HepG2 (cell line): ENCODE results near the gene MIB1. TPM values are rescaled to one million over a fixed set of nuclear protein-coding genes. Genes with fewer than 3 reads are reported as not detected.

Experiments
- ATAC-seq: fragments of 200-7000 bp; cut with Tn5 transposase; 3 replicates; pipeline ENCODE4 v1.9.1; 2020; ENCODE audit warnings: mild to moderate bottlenecking, moderate library complexity
- BruUV-seq: library from RNA; stranded (reverse); fragments of 400-500 nt; replicated peaks from 2 replicates; lab custom pipeline; 2021; lab: Mats Ljungman, UMichigan
- CTCF ChIA-PET: fragments of 300-600 bp; formaldehyde crosslinking; extraction: SDS; loops from one replicate; lab custom pipeline; 2021; ENCODE audit warnings: low total read pairs, inconsistent platforms, low intra/inter-chr PET ratio; lab: Yijun Ruan, JAX
- POLR2A ChIA-PET: fragments of 350-600 bp; sonication (Branson Sonifier 250); formaldehyde crosslinking; loops from one replicate; lab custom pipeline; 2020; ENCODE audit warnings: antibody characterized with exemption, inconsistent platforms; lab: Yijun Ruan, JAX
- DNase-seq: peaks from one replicate; pipeline ENCODE4 v3.0.0-alpha.2; 2015; ENCODE audit warnings: low spot score
- FAIRE-seq: peaks from 3 replicates; lab custom pipeline; 2011; peaks lifted over from hg19 to GRCh38; lab: Jason Lieb, UNC
- H2AFZ ChIP-seq: one replicate; pipeline ENCODE4 v1.6.1; 2011; ENCODE audit warnings: low read length, inconsistent platforms
- H3K27ac ChIP-seq: fragments of 300-600 bp; 3 replicates; pipeline ENCODE4 v1.8.0; 2011; ENCODE audit warnings: mixed run types, mild to moderate bottlenecking, mixed read lengths, low read length, inconsistent platforms; ENCODE audit not compliant: insufficient read depth; ENCODE audit errors: extremely low read length
- H3K27me3 ChIP-seq, 2 experiments: fragments of 200-600 bp in 1 of 2; 2 replicates in 1 of 2; 3 replicates in 1 of 2; pipeline versions ENCODE4 v1.6.0 to v1.8.0; 2011; ENCODE audit warnings: low read length in 2 of 2, mild to moderate bottlenecking in 2 of 2, moderate library complexity in 2 of 2, inconsistent platforms in 1 of 2; ENCODE audit not compliant: insufficient read depth in 2 of 2, control insufficient read depth in 1 of 2
- H3K36me3 ChIP-seq, 2 experiments: fragments of 200-600 bp in 1 of 2; replicated peaks in 1 of 2; 2 replicates in 1 of 2; 3 replicates in 1 of 2; pipeline versions ENCODE4 v1.5.1 to v1.8.0; 2011; ENCODE audit warnings: low read length in 2 of 2, inconsistent platforms in 1 of 2; ENCODE audit not compliant: insufficient read depth in 2 of 2, control insufficient read depth in 1 of 2
- H3K4me1 ChIP-seq: 2 replicates; pipeline ENCODE4 v1.5.1; 2012; ENCODE audit warnings: low read length, inconsistent platforms; ENCODE audit not compliant: insufficient read depth
- H3K4me2 ChIP-seq: 2 replicates; pipeline ENCODE4 v1.6.0; 2011; ENCODE audit warnings: low read depth, low read length, inconsistent platforms
- H3K4me3 ChIP-seq, 3 experiments: fragments of 200-600 bp in 1 of 3; sonication (generic), shearing (Covaris generic) in 1 of 3; replicated peaks in 1 of 3; 2 replicates each; pipeline ENCODE4 v1.5.1; 2011 to 2016; ENCODE audit warnings: low read length in 3 of 3, inconsistent platforms in 2 of 3, low read depth in 2 of 3, mild to moderate bottlenecking in 2 of 3, control low read depth in 1 of 3, mixed read lengths in 1 of 3; ENCODE audit not compliant: insufficient read depth in 1 of 3
- H3K79me2 ChIP-seq: one replicate; pipeline ENCODE4 v1.6.1; 2011; ENCODE audit warnings: low read length, inconsistent platforms; ENCODE audit not compliant: insufficient read depth
- H3K9ac ChIP-seq: 2 replicates; pipeline ENCODE4 v1.6.0; 2011; ENCODE audit warnings: mild to moderate bottlenecking, low read depth, low read length, inconsistent platforms; ENCODE audit not compliant: insufficient read depth
- H3K9me3 ChIP-seq: 2 replicates; pipeline ENCODE4 v1.5.1; 2012; ENCODE audit warnings: mild to moderate bottlenecking, low read length
- H4K20me1 ChIP-seq: 2 replicates; pipeline ENCODE4 v1.6.0; 2011; ENCODE audit warnings: inconsistent platforms, mild to moderate bottlenecking, low read length, moderate library complexity; ENCODE audit not compliant: insufficient read depth
- ATF1 ChIP-seq: IDR thresholded peaks from 2 replicates; pipeline ENCODE4 v1.6.1; 2016; ENCODE audit warnings: mild to moderate bottlenecking, control low read depth
- HNRNPL ChIP-seq: fragments of 200-400 bp; formaldehyde crosslinking; IDR thresholded peaks from 2 replicates; pipeline ENCODE4 v1.6.1; 2017; ENCODE audit warnings: mild to moderate bottlenecking, low read depth, low read length
- JUN ChIP-seq: sonication (generic); formaldehyde crosslinking; IDR thresholded peaks from 2 replicates; pipeline ENCODE4 v1.4.0; 2020; ENCODE audit warnings: mild to moderate bottlenecking, missing genetic modification reagents
- NCOA2 ChIP-seq: sonication (generic); formaldehyde crosslinking; IDR thresholded peaks from 2 replicates; pipeline ENCODE4 v1.8.0; 2022; ENCODE audit warnings: inconsistent platforms
- NFRKB ChIP-seq: fragments of 450-650 bp; IDR thresholded peaks from 2 replicates; pipeline ENCODE4 v1.6.1; 2017
- TBL1XR1 ChIP-seq: fragments of 150-350 bp; IDR thresholded peaks from 2 replicates; pipeline ENCODE4 v1.6.1; 2014; ENCODE audit warnings: borderline replicate concordance, low read length; ENCODE audit not compliant: partially characterized antibody
- ZNF263 ChIP-seq: sonication (generic); formaldehyde crosslinking; IDR thresholded peaks from 2 replicates; pipeline ENCODE4 v1.4.0; 2020; ENCODE audit warnings: missing genetic modification reagents
- ZNF614 ChIP-seq: IDR thresholded peaks from 2 replicates; pipeline ENCODE4 v1.6.1; 2018; ENCODE audit warnings: missing biosample characterization, missing genetic modification reagents, inconsistent platforms, borderline replicate concordance
- in situ Hi-C: cut with HindIII; loops from 2 replicates; pipeline ENCODE4 v1.10.0; 2017; ENCODE audit warnings: low pct_unique_long_range_greater_than_20kb; ENCODE audit not compliant: extremely low pct_ligation_motif_present
- intact Hi-C: fragments of 100-400 bp; cut with micrococcal nuclease; formaldehyde crosslinking; loops from one replicate; pipeline ENCODE4 v1.10.0; 2022; ENCODE audit not compliant: unreplicated experiment
- polyA plus RNA-seq, 8 experiments: library from polyadenylated mRNA; depleted of rRNA in 3 of 8; stranded (reverse) in 7 of 8; unstranded in 1 of 8; fragments of >200 nt; fragmentation: Illumina TruSeq in 4 of 8; extraction: Trizol in 4 of 8; gene quantifications; 2 replicates each; pipeline versions ENCODE4 v1.2.1 to v1.2.3, GENCODE V29; 2011 to 2016; ENCODE audit warnings: low read depth in 4 of 8, missing spikeins in 1 of 8, mixed read lengths in 1 of 8; ENCODE audit not compliant: insufficient read depth in 1 of 8
- total RNA-seq, 5 experiments: library from RNA; depleted of rRNA; stranded (reverse); fragments of >200 nt; fragmentation: Illumina TruSeq; extraction: Trizol; gene quantifications; 2 replicates each; pipeline ENCODE4 v1.2.3, GENCODE V29; 2016; ENCODE audit warnings: low read depth in 1 of 5
- TF ChIP-seq, protein P1 (sequence below): sonication (generic); formaldehyde crosslinking; IDR thresholded peaks from 2 replicates; pipeline ENCODE4; 2020; ENCODE audit warnings: missing genetic modification reagents, mild to moderate bottlenecking, borderline replicate concordance
- TF ChIP-seq, protein P2 (sequence below): sonication (generic); formaldehyde crosslinking; IDR thresholded peaks from 2 replicates; pipeline ENCODE4 v1.5.0; 2020; ENCODE audit warnings: missing genetic modification reagents
- TF ChIP-seq, protein P3 (sequence below): sonication (generic); formaldehyde crosslinking; IDR thresholded peaks from 2 replicates; pipeline ENCODE4 v1.9.0; 2021; ENCODE audit warnings: missing genetic modification reagents, mild to moderate bottlenecking, borderline replicate concordance

The MIB1 gene
- total and polyA plus RNA-seq, 2 of the 13 experiments (the other 11 are each of a cell fraction or from before 2014, with no cell fraction given) = 12.0 to 47.0 TPM

GRCh38 chr18:21760321-21760720 lies 19.7 kb downstream of the MIB1 start:
- Histone ChIP-seq H4K20me1 (peaks cover 8% of the 10 kb centered on the region; the same call in 1 of the 2 replicates), H3K79me2 (peaks cover 82% of the 10 kb centered on the region)
- in situ Hi-C loops = no loop called here

More at GRCh38 chr18:21760321-21760720, 19.7 kb downstream of the MIB1 start:
- H3K4me3 ChIP-seq = no peak overlapping the region
- CTCF ChIA-PET = no interaction called here
- intact Hi-C loops = no loop called here
- FAIRE-seq (no peak), ATAC-seq (no peak), DNase-seq (no peak)
- BruUV-seq = no TSS peak
- no peaks in the 10 kb centered on the region for H3K27me3 ChIP-seq
- H3K9me3 ChIP-seq = no peaks in the 10 kb centered on the region
- H3K36me3 ChIP-seq = no peaks in the 10 kb centered on the region; a peak in 1 of 5 replicates
- no peak overlapping the region for H3K4me2 ChIP-seq
- no peak overlapping the region for H2AFZ ChIP-seq
- no peak overlapping the region for H3K9ac ChIP-seq
- no peak for TF ChIP-seq HNRNPL
- no peak for TF ChIP-seq NFRKB
- TF ChIP-seq JUN (CRISPR knock-in tag) = no peak
- TF ChIP-seq ATF1 (CRISPR knock-in tag) = no peak
- TF ChIP-seq, protein P1, sequence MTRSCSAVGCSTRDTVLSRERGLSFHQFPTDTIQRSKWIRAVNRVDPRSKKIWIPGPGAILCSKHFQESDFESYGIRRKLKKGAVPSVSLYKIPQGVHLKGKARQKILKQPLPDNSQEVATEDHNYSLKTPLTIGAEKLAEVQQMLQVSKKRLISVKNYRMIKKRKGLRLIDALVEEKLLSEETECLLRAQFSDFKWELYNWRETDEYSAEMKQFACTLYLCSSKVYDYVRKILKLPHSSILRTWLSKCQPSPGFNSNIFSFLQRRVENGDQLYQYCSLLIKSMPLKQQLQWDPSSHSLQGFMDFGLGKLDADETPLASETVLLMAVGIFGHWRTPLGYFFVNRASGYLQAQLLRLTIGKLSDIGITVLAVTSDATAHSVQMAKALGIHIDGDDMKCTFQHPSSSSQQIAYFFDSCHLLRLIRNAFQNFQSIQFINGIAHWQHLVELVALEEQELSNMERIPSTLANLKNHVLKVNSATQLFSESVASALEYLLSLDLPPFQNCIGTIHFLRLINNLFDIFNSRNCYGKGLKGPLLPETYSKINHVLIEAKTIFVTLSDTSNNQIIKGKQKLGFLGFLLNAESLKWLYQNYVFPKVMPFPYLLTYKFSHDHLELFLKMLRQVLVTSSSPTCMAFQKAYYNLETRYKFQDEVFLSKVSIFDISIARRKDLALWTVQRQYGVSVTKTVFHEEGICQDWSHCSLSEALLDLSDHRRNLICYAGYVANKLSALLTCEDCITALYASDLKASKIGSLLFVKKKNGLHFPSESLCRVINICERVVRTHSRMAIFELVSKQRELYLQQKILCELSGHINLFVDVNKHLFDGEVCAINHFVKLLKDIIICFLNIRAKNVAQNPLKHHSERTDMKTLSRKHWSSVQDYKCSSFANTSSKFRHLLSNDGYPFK (CRISPR knock-in tag) = no peak
- no peak for TF ChIP-seq TBL1XR1
- no peak for TF ChIP-seq ZNF263 (CRISPR knock-in tag)
- TF ChIP-seq ZNF614 = no peak
- TF ChIP-seq, protein P2, sequence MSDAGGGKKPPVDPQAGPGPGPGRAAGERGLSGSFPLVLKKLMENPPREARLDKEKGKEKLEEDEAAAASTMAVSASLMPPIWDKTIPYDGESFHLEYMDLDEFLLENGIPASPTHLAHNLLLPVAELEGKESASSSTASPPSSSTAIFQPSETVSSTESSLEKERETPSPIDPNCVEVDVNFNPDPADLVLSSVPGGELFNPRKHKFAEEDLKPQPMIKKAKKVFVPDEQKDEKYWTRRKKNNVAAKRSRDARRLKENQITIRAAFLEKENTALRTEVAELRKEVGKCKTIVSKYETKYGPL (CRISPR knock-in tag) = no peak
- TF ChIP-seq, protein P3, sequence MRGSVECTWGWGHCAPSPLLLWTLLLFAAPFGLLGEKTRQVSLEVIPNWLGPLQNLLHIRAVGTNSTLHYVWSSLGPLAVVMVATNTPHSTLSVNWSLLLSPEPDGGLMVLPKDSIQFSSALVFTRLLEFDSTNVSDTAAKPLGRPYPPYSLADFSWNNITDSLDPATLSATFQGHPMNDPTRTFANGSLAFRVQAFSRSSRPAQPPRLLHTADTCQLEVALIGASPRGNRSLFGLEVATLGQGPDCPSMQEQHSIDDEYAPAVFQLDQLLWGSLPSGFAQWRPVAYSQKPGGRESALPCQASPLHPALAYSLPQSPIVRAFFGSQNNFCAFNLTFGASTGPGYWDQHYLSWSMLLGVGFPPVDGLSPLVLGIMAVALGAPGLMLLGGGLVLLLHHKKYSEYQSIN = no peak
- no peak for TF ChIP-seq NCOA2 (CRISPR knock-in tag)
- H3K4me1 ChIP-seq = peaks cover under 1% of the 10 kb centered on the region
- POLR2A ChIA-PET = no interaction called here
- no peak overlapping the region for H3K27ac ChIP-seq
